Activated CD4-positive, alpha-beta T cell treated with anti-CD3 and anti-CD28 coated beads for 48 hours (primary cell): ENCODE data around the gene ISOC2.
A peak's percentile ranks its signal among the peaks of the same experiment; 100 is the strongest.

Source experiments
- DNase-seq: peaks from one replicate; pipeline ENCODE4 v3.0.0-alpha.2; 2020

ISOC2 gene

GRCh38 chr19:55489711-55490477, 28.5 kb upstream of the ISOC2 start:
- DNase-seq: no peak

- no peak for DNase-seq
These were observed 27.7 kb upstream of the ISOC2 start for GRCh38 chr19:55488986-55489710.

- DNase-seq: no peak
These were observed 26.7 kb upstream of the ISOC2 start, which contains the start of gene SSC5D for GRCh38 chr19:55487924-55488687. Gene SSC5D, plus strand, starts transcription at chr19:55488436. Its CDS starts 154 bp downstream, at chr19:55488590.

GRCh38 chr19:55486971-55487923, 25.8 kb upstream of the ISOC2 start:
- peak; percentile 78 for DNase-seq

- DNase-seq: no peak
These were observed 24.9 kb upstream of the ISOC2 start for GRCh38 chr19:55486043-55486970.

- no peak for DNase-seq
These were observed 24.1 kb upstream of the ISOC2 start for GRCh38 chr19:55485439-55486011.

GRCh38 chr19:55484593-55485438, 23.4 kb upstream of the ISOC2 start, which contains the start of gene NAT14:
Gene NAT14, plus strand, starts transcription at chr19:55485188. Its CDS starts 521 bp downstream, at chr19:55485709.
- DNase-seq: peak; percentile 63

GRCh38 chr19:55483706-55484592, 22.5 kb upstream of the ISOC2 start:
- DNase-seq: no peak

GRCh38 chr19:55482967-55483705, 21.7 kb upstream of the ISOC2 start:
- DNase-seq: no peak

- DNase-seq: no peak
These were observed 20.9 kb upstream of the ISOC2 start for GRCh38 chr19:55482156-55482961.

- DNase-seq: no peak
These were observed 20.3 kb upstream of the ISOC2 start for GRCh38 chr19:55481794-55482155.

GRCh38 chr19:55481148-55481793, 19.8 kb upstream of the ISOC2 start:
- no peak for DNase-seq

GRCh38 chr19:55479451-55480230, 18.2 kb upstream of the ISOC2 start:
- DNase-seq: no peak

GRCh38 chr19:55479045-55479444, 17.6 kb upstream of the ISOC2 start:
- no peak for DNase-seq

- no peak for DNase-seq
These were observed 16.9 kb upstream of the ISOC2 start for GRCh38 chr19:55478364-55478763.

GRCh38 chr19:55477905-55478304, 16.5 kb upstream of the ISOC2 start:
- DNase-seq: no peak
